Activated CD8-positive, alpha-beta memory T cell treated with anti-CD3 and anti-CD28 coated beads for 4 hours (primary cell): ENCODE measurements around the gene PRPSAP1.

Experiments
- DNase-seq, 2 donors: peaks; one replicate each; pipeline ENCODE4 v3.0.0-alpha.2; 2020; ENCODE audit warnings: low read depth in 2 of 2

The PRPSAP1 gene

DNA sequence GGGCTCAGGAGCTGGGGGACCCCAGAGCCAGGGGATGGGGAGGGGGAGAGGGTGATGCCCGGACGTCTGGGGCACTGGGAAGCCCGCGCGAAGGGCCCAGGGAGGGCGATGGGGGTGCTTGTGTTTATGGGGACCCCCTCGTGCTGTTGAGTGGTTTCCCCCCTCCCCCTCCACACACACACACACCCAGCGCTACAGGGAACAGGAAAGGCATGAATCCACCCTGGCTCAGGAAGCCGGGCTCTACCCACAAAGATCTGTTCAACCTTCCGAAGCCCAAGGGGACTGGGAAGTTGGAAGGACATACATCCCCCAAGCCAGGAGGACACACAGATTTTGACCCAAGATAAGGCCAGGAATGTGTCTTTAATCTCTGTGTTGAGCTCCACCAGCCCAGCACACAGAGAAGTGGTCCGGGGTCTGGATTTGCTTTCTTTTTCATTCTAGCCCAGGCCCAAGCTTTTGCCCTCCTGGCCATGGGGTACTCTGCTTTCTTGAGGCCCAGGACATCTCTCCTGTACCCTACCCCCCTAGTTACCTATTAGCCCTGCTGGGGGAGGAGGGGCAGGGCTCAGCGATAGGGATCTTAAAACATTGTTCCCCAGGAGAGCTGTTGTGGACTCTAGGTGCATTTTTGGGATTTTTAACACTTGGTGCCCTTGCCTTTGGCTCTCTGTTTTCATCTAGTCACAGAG lies 87.3 kb downstream of the PRPSAP1 start:
- no peak for DNase-seq

- DNase-seq: no peak
These were observed 88.0 kb downstream of the PRPSAP1 start for GRCh38 chr17:76265624-76266243.

DNA sequence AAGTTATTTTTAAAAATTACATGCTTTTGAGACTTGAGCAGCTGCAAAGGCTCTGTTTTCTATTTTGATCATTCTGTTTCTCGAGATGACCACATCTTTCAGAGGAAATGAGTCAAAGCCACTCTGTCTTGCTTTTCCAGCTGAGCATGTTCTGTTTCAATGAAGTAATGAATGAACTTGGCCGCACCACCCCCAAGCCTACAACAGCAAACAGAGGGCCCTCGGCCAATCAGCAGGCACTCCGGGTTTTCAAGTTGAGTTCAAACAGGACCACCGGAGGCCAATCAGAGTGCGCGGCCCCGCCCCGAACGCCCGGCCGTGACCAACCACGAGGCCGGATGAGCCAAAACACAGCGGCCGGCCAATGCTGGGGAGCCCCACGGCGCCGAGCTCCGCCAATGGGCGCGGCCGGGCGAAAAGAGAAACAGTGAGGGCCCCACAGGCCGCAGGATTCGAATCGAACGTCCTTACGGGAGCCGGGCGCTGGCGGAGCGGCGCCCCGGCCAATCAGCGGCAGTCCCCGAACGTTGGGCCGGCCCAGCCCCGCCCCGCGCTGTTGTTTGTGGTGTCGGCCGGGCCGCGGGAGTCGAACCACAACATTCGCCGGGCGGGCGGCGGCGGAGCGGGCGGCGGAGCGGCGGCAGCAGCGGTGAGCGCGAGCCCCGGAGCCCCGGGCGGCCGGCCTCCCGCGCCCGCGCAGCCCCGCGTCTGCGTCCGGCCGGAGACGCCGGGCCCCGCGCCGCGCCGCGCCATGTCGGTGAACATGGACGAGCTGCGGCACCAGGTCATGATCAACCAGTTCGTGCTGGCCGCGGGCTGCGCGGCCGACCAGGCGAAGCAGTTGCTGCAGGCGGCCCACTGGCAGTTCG lies 88.7 kb downstream of the PRPSAP1 start, which contains the start of gene UBALD2:
UBALD2 (plus strand) TSS at position 594 of the 869 bp plus-strand sequence; CDS start at position 752, 158 bp downstream.
- peak; percentile 96 to 98 for DNase-seq

GRCh38 chr17:76264425-76264754 lies 89.3 kb downstream of the PRPSAP1 start:
- DNase-seq: no peak

DNA sequence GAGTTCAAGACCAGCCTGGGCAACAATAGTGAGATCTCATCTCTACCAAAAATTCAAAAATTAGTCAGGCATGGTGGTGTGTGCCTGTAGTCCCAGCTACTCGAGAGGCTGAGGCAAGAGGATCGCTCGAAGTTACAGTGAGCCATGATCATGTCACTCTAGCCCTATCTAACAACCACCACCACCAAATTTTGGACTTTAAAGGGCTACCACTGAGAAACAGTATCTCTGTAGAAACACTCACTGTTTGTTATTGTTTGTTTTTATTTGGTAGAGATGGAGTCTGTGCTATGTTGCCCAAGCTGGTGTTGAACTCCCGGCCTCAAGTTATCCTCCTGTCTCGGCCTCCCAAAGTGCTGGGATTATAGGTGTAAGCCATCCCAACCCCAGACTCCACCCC lies 89.8 kb downstream of the PRPSAP1 start:
- DNase-seq: no peak

DNA sequence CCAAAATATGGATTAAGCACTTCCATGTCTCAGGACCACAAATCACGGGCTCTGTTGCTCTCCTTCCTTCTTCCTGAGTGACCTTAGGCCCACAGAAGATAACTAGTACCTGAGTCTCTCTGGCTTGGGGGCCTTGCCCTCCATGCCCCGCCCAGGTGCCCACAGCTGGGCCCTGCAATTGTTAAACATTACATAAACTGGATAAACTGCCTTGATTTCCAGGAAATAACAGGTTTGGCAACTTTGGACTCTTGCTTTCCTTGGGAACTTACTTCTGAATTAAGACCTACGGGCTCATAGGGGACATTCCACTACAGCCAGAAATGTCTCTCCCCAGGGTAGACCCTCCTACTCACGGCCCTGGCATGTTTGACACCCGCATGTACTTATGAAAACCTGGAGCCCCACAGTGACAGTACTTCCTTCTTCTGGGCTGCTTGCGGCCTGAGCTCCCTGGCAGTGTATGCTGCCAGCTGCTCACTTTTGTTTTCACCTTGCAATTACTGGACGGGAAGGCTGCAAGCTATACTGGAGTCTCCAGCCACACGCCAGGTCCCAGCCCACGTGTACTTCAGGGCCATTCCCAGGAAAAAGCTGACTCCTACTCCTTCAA lies 90.9 kb downstream of the PRPSAP1 start:
- no peak for DNase-seq

GRCh38 chr17:76261421-76262215 lies 92.1 kb downstream of the PRPSAP1 start:
- no peak for DNase-seq

DNA sequence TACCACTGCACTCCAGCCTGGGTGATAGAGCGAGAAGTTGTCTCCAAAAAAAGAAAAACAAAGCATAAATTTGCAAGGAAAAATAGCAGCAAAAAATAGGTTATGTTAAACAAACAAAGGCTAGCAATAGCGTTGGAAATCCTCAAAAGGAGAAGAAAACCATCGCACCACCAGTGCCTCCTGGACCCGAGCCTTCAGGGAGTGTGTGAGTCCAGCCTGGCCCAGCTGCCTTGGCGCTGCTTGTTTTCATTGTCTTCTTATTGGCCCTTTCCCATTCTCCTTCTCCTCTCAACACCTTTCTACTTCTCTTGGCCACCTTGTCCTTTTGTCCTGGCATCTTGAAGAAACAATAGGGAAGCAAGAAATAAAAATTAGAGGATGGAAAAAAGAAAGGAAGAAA lies 93.0 kb downstream of the PRPSAP1 start:
- no peak for DNase-seq

- no peak for DNase-seq
These were observed 93.5 kb downstream of the PRPSAP1 start for GRCh38 chr17:76260220-76260619.
